ENCODE measurements around the gene TACC2. TPM values are rescaled to one million over a fixed set of nuclear protein-coding genes. Genes with fewer than 3 reads are reported as not detected.

Gene TACC2
- total and polyA plus RNA-seq, 2 donors (not counting 1 experiment from before 2014, with no cell fraction given) = not detected

- TF ChIP-seq EZH2 (IDR thresholded peaks at IDR 0.05; ENCODE audit: borderline replicate concordance, insufficient read depth, low read depth, low read length, poor library complexity, severe bottlenecking) (no peak), CTCF (IDR thresholded peaks at IDR 0.05) (no peak)
- H3K4me1 Mint-ChIP-seq = no peaks in the 10 kb centered on the region
- ATAC-seq (ENCODE audit: low read depth) = no peak
- Histone ChIP-seq H3K9ac (ENCODE audit: low read length) (no peak overlapping the region), H3K4me2 (replicated peaks; ENCODE audit: low read depth, low read length, poor library complexity, severe bottlenecking) (no peak overlapping the region), H3K27me3 (replicated peaks in 1 of 4; ENCODE audit: control extremely low read depth in 1 of 4, control insufficient read depth in 3 of 4, insufficient read depth in 4 of 4, low read length in 3 of 4) (peaks cover 0 to 4% (median 0%) of the 10 kb centered on the region in 4 experiments), H3K27ac (ENCODE audit: low read length in 2 of 2) (no peak overlapping the region), H3K79me2 (ENCODE audit: control insufficient read depth, insufficient read depth, low read length) (no peaks in the 10 kb centered on the region), H4K20me1 (ENCODE audit: control insufficient read depth, insufficient read depth, low read length, poor library complexity, severe bottlenecking) (no peaks in the 10 kb centered on the region), H3K4me3 (ENCODE audit: control extremely low read depth in 1 of 5, extremely low read depth in 1 of 5, insufficient read depth in 1 of 5, low read depth in 2 of 5, low read length in 4 of 5) (no peak overlapping the region), H3K9me3 (ENCODE audit: control extremely low read depth in 1 of 3, control insufficient read depth in 2 of 3, insufficient read depth in 1 of 3, low read length in 2 of 3) (no peaks in the 10 kb centered on the region), H3K4me1 (ENCODE audit: control insufficient read depth in 2 of 2, insufficient read depth in 2 of 2, low read length in 2 of 2) (no peaks in the 10 kb centered on the region), H2AFZ (ENCODE audit: insufficient read depth, low read depth, low read length, poor library complexity, severe bottlenecking) (no peak overlapping the region), H3K36me3 (replicated peaks in 1 of 2; ENCODE audit: control extremely low read depth in 1 of 2, control insufficient read depth in 1 of 2, extremely low read depth in 1 of 2, insufficient read depth in 2 of 2, low read length in 1 of 2) (no peaks in the 10 kb centered on the region)
- H3K4me3 Mint-ChIP-seq = no peak overlapping the region
- intact Hi-C loops (cut with micrococcal nuclease) = no loop called here
- no peaks in the 10 kb centered on the region for H3K9me3 Mint-ChIP-seq (ENCODE audit: insufficient read depth)
- no peak overlapping the region for H3K27ac Mint-ChIP-seq
- ChIA-PET CTCF (no interaction called here), POLR2A (no interaction called here)
- no peak for DNase-seq
- H3K27me3 Mint-ChIP-seq = peaks cover 6% of the 10 kb centered on the region
- WGBS (ENCODE audit: insufficient coverage) = 89% methylated on average over 10 of the region's 13 CpGs
Measured at GRCh38 chr10:122044045-122044661, 55.2 kb downstream of the TACC2 start.

GRCh38 chr10:122044713-122045112, 55.8 kb downstream of the TACC2 start:
- H3K4me3 Mint-ChIP-seq = no peak overlapping the region

More at GRCh38 chr10:122044713-122045112, 55.8 kb downstream of the TACC2 start:
- Histone ChIP-seq H4K20me1 (ENCODE audit: control insufficient read depth, insufficient read depth, low read length, poor library complexity, severe bottlenecking) (no peaks in the 10 kb centered on the region), H3K27me3 (replicated peaks in 1 of 4; ENCODE audit: control extremely low read depth in 1 of 4, control insufficient read depth in 3 of 4, insufficient read depth in 4 of 4, low read length in 3 of 4) (peaks cover 0 to 4% (median 0%) of the 10 kb centered on the region in 4 experiments), H3K4me3 (ENCODE audit: control extremely low read depth in 1 of 5, extremely low read depth in 1 of 5, insufficient read depth in 1 of 5, low read depth in 2 of 5, low read length in 4 of 5) (no peak overlapping the region), H2AFZ (ENCODE audit: insufficient read depth, low read depth, low read length, poor library complexity, severe bottlenecking) (no peak overlapping the region), H3K79me2 (ENCODE audit: control insufficient read depth, insufficient read depth, low read length) (no peaks in the 10 kb centered on the region), H3K4me2 (replicated peaks; ENCODE audit: low read depth, low read length, poor library complexity, severe bottlenecking) (no peak overlapping the region), H3K9ac (ENCODE audit: low read length) (no peak overlapping the region), H3K4me1 (ENCODE audit: control insufficient read depth in 2 of 2, insufficient read depth in 2 of 2, low read length in 2 of 2) (no peaks in the 10 kb centered on the region), H3K36me3 (replicated peaks in 1 of 2; ENCODE audit: control extremely low read depth in 1 of 2, control insufficient read depth in 1 of 2, extremely low read depth in 1 of 2, insufficient read depth in 2 of 2, low read length in 1 of 2) (no peaks in the 10 kb centered on the region), H3K9me3 (ENCODE audit: control extremely low read depth in 1 of 3, control insufficient read depth in 2 of 3, insufficient read depth in 1 of 3, low read length in 2 of 3) (no peaks in the 10 kb centered on the region), H3K27ac (ENCODE audit: low read length in 2 of 2) (no peak overlapping the region)
- Mint-ChIP-seq H3K4me1 (no peaks in the 10 kb centered on the region), H3K9me3 (ENCODE audit: insufficient read depth) (no peaks in the 10 kb centered on the region), H3K27me3 (peaks cover 3% of the 10 kb centered on the region), H3K27ac (no peak overlapping the region)
- no peak for DNase-seq
- ChIA-PET POLR2A (no interaction called here), CTCF (no interaction called here)
- WGBS (ENCODE audit: insufficient coverage) = 47% methylated on average over 8 of the region's 9 CpGs
- TF ChIP-seq EZH2 (IDR thresholded peaks at IDR 0.05; ENCODE audit: borderline replicate concordance, insufficient read depth, low read depth, low read length, poor library complexity, severe bottlenecking) (no peak), CTCF (IDR thresholded peaks at IDR 0.05) (no peak)
- intact Hi-C loops (cut with micrococcal nuclease) = no loop called here
- no peak for ATAC-seq (ENCODE audit: low read depth)

All from B cell (primary cell).